ENCODE data around the gene DHCR24.

DHCR24 gene

GRCh38 chr1:54842963-54843362 is 44.0 kb downstream of the DHCR24 start:
- no peak for DNase-seq

GRCh38 chr1:54842206-54842915 is 44.6 kb downstream of the DHCR24 start:
- DNase-seq: no peak

GRCh38 chr1:54839824-54840223 is 47.2 kb downstream of the DHCR24 start:
- no peak for DNase-seq

DNA sequence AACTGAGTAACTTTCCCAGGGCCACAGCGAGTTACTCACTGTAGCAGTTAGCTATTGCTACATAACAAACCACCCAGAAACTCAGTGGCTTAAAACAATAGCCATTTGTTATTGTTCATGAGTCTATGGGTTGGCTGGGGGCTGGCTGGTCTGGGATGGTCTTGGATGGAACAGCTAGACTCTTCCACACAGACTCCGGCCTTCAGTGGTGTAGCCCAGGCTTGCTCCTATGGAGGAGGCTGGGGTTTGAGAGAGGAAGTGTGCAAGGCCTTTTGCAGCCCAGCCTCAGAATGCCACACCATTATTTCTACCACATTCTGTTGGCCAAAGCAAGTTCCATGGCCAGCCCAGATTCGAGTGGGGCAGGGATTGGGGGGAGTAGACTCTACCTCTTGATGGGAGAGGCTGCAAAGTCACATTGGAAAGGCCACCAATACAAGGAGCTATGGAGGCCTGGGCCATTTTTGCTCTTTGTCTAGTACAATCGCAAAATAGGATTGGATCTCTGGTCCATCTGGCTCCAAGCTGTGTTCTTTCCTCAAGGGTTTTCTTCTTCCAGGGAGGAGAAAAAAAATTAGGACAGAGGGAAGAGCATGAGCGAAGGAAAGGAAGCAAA is 48.3 kb downstream of the DHCR24 start:
- no peak for DNase-seq

DNA sequence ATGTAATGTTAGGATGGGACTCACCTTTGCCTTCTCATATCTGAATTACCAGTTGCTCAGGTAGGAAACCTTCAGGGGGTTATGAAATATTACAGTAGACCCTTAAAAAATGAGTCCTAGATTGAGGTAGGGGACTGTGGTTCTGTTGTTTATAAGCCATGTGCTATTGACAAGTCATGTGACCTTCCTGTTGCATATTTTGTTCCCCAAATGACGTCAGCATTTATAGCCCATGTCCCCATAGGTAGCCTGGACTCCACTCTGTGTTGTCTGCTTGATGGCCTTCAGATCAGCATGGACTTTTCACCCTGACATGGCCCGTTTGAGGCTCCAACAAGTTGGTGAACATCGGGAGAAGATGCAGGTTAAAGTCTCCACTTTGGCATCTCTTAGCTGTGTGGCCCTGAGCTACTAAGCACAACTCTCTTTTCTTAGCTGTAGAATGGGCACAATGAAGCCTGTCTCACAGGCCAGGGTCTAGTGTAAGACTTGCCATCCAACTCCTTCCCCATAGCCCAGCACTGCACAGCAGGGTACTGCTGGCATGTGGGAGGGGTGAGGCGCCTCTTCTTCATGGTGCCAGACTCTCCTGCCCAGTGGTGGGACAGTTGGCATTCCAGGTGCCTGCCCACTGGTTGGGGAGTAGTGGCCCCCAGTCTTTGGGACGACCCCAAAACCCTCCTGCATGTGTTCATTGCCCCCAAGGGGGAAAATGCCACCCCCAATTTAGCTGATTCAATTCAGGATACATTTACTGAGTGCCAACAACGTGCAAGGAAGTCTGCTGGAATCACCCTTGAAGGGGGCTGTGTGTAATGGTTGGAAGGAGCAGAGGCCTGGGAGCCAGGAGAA is 49.8 kb downstream of the DHCR24 start:
- DNase-seq: no peak

DNA sequence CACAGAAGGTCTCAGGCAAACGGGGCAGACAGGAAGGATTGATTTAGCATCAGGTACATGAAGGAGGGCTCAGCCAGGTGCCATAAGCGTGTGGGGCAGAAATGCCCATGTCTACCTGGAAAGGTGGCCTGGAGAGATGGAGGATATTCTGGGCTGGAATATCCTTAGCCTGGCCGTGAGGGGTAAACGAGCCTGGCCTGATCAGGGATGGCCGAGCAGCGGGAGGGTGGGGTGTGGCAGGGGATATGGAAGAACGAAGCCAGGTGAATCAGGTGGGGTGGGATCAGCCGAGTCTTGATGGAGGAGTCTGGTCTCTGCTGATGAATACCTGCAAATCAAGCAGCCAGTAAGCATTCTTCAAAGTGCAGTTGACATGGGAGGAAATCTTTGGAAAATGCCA is 50.4 kb downstream of the DHCR24 start:
- no peak for DNase-seq

DNA sequence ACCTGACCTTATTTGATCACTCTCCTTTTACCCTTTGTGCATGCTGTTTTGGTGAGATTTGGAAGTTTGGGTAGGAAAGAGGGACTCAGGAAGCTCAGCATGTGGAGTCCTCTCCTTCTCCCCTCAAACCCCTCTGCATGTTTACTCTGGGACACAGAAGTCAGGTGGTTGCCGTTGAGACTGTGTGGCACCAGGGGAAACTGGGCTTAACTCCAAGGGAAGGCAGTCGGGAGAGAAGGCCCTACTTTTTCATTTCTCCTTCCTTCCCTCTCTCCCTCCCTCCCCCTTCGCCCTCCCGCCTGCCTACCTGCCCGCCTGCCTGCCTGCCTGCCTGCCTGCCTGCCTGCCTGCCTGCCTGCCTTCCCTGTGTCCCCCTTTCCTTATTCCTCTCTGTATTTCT is 51.0 kb downstream of the DHCR24 start:
- DNase-seq: no peak

- no peak for DNase-seq
Measured at GRCh38 chr1:54835131-54835898, 51.7 kb downstream of the DHCR24 start.

GRCh38 chr1:54834007-54834541 is 52.9 kb downstream of the DHCR24 start:
- no peak for DNase-seq

- no peak for DNase-seq
Measured at GRCh38 chr1:54833121-54833520, 53.9 kb downstream of the DHCR24 start.

- no peak for DNase-seq
Measured at GRCh38 chr1:54826226-54826816, 60.7 kb downstream of the DHCR24 start.

- DNase-seq: no peak
Measured at GRCh38 chr1:54825696-54826095, 61.3 kb downstream of the DHCR24 start.

DNA sequence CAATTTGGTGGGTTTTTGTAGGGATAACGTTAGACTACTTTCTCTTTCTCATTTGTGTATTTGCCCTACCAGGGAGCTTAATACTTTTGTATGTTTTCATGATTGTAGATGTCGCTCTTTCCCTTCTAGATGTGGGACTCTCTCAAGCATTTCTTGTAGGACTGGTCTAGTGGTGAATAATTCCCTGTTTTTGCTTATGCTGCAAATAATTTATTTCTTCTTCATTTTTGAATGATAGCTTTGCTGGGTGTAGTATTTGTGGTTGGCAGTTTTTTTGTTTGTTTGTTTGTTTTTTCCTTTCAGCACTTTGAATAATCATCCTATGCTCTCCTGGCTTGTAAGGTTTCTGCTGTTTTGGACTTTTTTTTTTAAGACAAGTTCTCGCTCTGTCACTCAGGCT is 63.3 kb downstream of the DHCR24 start:
- DNase-seq: no peak

DNA sequence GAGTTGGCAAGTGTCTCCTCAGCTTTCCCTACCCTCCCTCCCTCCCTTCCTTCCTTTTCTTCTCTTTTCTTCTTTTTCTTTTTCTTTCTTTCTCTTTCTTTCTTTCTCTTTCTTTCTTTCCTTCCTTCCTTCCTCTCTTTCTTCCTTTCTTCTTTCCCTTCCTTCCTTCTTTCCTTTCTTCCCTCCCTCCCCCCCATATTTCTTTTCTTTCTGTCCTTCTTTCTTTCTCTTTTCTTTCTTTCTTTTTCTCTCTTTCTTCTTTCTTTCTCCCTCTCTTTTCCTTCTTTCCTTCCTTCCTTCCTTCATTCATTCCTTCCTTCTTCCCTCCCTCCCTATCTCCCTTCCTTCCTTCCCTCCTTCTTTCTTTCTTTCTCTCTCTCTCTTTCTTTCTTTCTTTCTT is 67.3 kb downstream of the DHCR24 start:
- no peak for DNase-seq

GRCh38 chr1:54819195-54819536 is 67.8 kb downstream of the DHCR24 start:
- DNase-seq: no peak

DNA sequence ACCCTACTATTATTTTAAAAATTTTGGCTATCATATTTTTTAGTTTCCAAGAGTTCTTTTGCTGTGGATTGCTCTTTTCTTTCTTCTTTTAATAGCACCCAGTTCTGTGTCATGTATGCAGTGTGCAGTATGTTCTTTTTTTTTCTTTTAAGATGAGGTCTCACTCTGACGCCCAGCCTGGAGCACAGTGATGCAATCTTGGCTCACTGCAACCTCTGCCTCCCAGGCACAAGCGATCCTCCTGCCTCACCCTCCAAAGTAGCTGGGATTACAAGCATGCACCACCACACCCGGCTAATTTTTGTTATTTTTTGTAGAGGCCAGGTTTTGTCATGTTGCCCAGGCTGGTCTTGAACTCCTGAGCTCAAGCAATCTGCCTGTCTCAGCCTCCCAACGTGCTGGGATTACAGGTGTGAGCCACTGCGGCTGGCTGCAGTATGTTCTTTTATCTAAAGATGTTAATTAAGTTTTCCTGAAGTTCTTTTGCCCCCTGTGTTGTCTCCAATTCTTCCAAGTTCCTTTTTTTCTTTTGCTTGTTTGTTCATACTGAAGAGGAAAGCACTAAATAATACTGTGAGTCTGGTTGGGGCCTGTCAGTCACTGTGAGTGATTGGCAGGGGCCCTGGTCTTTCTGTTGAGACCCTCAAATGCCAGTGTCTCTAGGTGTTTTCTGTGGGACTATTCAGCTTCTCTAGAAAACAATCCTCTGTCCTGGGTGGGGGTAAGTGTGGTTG is 68.4 kb downstream of the DHCR24 start:
- DNase-seq: no peak

DNA sequence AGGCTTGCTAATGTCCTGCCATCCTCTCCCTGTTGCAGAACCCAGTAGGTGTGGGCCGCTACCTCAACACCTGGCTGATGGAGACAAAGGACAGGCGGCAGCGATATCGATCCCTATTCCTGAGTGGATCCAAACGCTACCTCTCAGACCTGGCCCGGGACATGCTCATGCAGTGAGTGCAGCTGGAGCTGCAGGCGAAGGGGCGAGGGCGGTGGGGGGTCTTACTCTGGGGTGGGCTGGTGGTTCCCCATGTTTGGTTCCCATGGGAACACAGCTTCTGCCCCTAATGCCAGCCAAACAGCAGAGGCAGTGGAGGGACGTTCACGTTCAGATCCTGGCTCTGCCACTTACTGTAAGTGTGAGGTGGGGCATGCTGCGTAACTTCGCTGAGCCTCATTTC is 70.0 kb downstream of the DHCR24 start:
- no peak for DNase-seq

- DNase-seq: no peak
Measured at GRCh38 chr1:54816130-54816529, 70.9 kb downstream of the DHCR24 start.

GRCh38 chr1:54815086-54815876 is 71.7 kb downstream of the DHCR24 start:
- no peak for DNase-seq

DNA sequence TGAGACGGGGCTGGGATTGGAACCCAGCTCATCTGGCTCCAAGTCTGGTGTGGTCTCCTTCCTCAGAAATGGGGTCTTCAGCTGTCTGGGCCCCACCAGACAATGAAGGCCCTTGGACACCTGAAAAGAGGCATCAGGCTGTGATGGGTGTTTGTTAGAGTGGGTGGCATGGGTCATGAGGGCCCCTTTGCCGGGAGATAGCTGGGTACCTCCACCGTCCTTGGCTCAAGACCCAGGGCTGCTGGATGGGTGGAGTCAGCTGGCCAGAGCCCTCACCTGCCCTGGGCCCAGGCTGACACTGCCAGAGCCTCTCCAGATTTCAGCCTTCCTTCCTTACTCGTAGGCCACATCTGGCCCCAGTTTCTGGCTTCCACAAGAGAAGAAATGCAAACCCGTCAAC is 72.4 kb downstream of the DHCR24 start:
- no peak for DNase-seq

- DNase-seq: no peak
Measured at GRCh38 chr1:54814126-54814498, 72.9 kb downstream of the DHCR24 start.
